Chondrocyte (in vitro differentiated cells): ENCODE measurements around the gene PPDPF. TPM values are rescaled to one million over a fixed set of nuclear protein-coding genes. Genes with fewer than 3 reads are reported as not detected.
"Not testable (repeated sequence)": the region's sequence is repeated elsewhere in the genome, so short reads cannot be mapped to it uniquely, and the experiment has no call there.

Experiments used
- DNase-seq: peaks from one replicate; pipeline ENCODE4 v3.0.0; 2021; ENCODE audit warnings: mixed read lengths, low spot score
- H3K27ac Mint-ChIP-seq: one replicate; pipeline ENCODE4 v1.8.0; 2021; ENCODE audit warnings: mild to moderate bottlenecking, moderate library complexity, mixed read lengths; ENCODE audit not compliant: unreplicated experiment
- H3K27me3 Mint-ChIP-seq: 2 replicates; pipeline ENCODE4 v1.8.0; 2021; ENCODE audit warnings: low read depth, mixed read lengths
- H3K36me3 Mint-ChIP-seq: 2 replicates; pipeline ENCODE4 v1.8.0; 2021; ENCODE audit warnings: low read depth, mixed read lengths
- H3K4me1 Mint-ChIP-seq: 2 replicates; pipeline ENCODE4 v1.8.0; 2021; ENCODE audit warnings: low read depth, mild to moderate bottlenecking, mixed read lengths
- H3K4me3 Mint-ChIP-seq: one replicate; pipeline ENCODE4 v1.8.0; 2021; ENCODE audit warnings: mild to moderate bottlenecking, moderate library complexity, mixed read lengths; ENCODE audit not compliant: unreplicated experiment
- H3K9me3 Mint-ChIP-seq: 2 replicates; pipeline ENCODE4 v1.8.0; 2021; ENCODE audit warnings: low read depth, mixed read lengths
- total RNA-seq: library from RNA; stranded (reverse); gene quantifications from 3 replicates; pipeline ENCODE4 v1.2.1, GENCODE V29; 2021
- TF ChIP-seq, protein P1 (sequence below): fragments of 200-600 bp; sonication (generic); IDR thresholded peaks from 2 replicates; pipeline ENCODE4 v1.5.0; 2021; ENCODE audit warnings: antibody characterized with exemption, mild to moderate bottlenecking, moderate library complexity

PPDPF gene
- total RNA-seq, 1 donor from 2014 or later: 261 TPM

- Mint-ChIP-seq H3K4me1 (no peaks in the 10 kb centered on the region), H3K27me3 (peaks cover 37% of the 10 kb centered on the region), H3K36me3 (no peaks in the 10 kb centered on the region), H3K4me3 (no peak overlapping the region), H3K27ac (no peak overlapping the region), H3K9me3 (no peaks in the 10 kb centered on the region)
- DNase-seq: no peak
- TF ChIP-seq, protein P1, sequence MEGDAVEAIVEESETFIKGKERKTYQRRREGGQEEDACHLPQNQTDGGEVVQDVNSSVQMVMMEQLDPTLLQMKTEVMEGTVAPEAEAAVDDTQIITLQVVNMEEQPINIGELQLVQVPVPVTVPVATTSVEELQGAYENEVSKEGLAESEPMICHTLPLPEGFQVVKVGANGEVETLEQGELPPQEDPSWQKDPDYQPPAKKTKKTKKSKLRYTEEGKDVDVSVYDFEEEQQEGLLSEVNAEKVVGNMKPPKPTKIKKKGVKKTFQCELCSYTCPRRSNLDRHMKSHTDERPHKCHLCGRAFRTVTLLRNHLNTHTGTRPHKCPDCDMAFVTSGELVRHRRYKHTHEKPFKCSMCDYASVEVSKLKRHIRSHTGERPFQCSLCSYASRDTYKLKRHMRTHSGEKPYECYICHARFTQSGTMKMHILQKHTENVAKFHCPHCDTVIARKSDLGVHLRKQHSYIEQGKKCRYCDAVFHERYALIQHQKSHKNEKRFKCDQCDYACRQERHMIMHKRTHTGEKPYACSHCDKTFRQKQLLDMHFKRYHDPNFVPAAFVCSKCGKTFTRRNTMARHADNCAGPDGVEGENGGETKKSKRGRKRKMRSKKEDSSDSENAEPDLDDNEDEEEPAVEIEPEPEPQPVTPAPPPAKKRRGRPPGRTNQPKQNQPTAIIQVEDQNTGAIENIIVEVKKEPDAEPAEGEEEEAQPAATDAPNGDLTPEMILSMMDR: no peak
Measured at GRCh38 chr20:63473555-63474449, 46.8 kb upstream of the PPDPF start.

GRCh38 chr20:63475209-63475608 lies 45.4 kb upstream of the PPDPF start:
- TF ChIP-seq, protein P1: no peak
- Mint-ChIP-seq H3K27ac (no peak overlapping the region), H3K4me3 (no peak overlapping the region), H3K9me3 (no peaks in the 10 kb centered on the region), H3K27me3 (peaks cover 36% of the 10 kb centered on the region), H3K4me1 (no peaks in the 10 kb centered on the region), H3K36me3 (no peaks in the 10 kb centered on the region)
- no peak for DNase-seq

- H3K9me3 Mint-ChIP-seq: no peaks in the 10 kb centered on the region
- H3K4me1 Mint-ChIP-seq: no peaks in the 10 kb centered on the region
- DNase-seq: no peak
- no peak overlapping the region for H3K4me3 Mint-ChIP-seq
- TF ChIP-seq, protein P1: no peak
- peaks cover 39% of the 10 kb centered on the region for H3K27me3 Mint-ChIP-seq
- no peaks in the 10 kb centered on the region for H3K36me3 Mint-ChIP-seq
- no peak overlapping the region for H3K27ac Mint-ChIP-seq
Measured at GRCh38 chr20:63477061-63477616, 43.4 kb upstream of the PPDPF start.

- H3K27me3 Mint-ChIP-seq: peaks cover 42% of the 10 kb centered on the region
- no peaks in the 10 kb centered on the region for H3K36me3 Mint-ChIP-seq
- H3K4me1 Mint-ChIP-seq: peaks cover 3% of the 10 kb centered on the region
- no peak for DNase-seq
- no peaks in the 10 kb centered on the region for H3K9me3 Mint-ChIP-seq
- H3K27ac Mint-ChIP-seq: no peak overlapping the region
- no peak overlapping the region for H3K4me3 Mint-ChIP-seq
- TF ChIP-seq, protein P1: no peak
Measured at GRCh38 chr20:63477944-63478343, 42.6 kb upstream of the PPDPF start.

GRCh38 chr20:63478346-63479302 lies 41.9 kb upstream of the PPDPF start:
- TF ChIP-seq, protein P1: no peak
- H3K27ac Mint-ChIP-seq: no peak overlapping the region
- H3K27me3 Mint-ChIP-seq: peaks cover 42% of the 10 kb centered on the region
- no peak overlapping the region for H3K4me3 Mint-ChIP-seq
- no peaks in the 10 kb centered on the region for H3K36me3 Mint-ChIP-seq
- peaks cover 6% of the 10 kb centered on the region for H3K4me1 Mint-ChIP-seq
- DNase-seq: no peak
- H3K9me3 Mint-ChIP-seq: no peaks in the 10 kb centered on the region

GRCh38 chr20:63479695-63480419 lies 40.7 kb upstream of the PPDPF start:
- not testable (repeated sequence) for H3K36me3 Mint-ChIP-seq, DNase-seq, H3K4me1 Mint-ChIP-seq, H3K27ac Mint-ChIP-seq, H3K4me3 Mint-ChIP-seq, H3K9me3 Mint-ChIP-seq
- H3K27me3 Mint-ChIP-seq: peaks cover 35% of the 10 kb centered on the region
